Peyer's patch (tissue), 4 donors: ENCODE results near the gene SPATA13.

Source experiments
- CTCF ChIP-seq, 6 experiments: fragments of 450-650 bp in 4 of 6; fragments of 200-600 bp in 2 of 6; sonication (generic) in 1 of 6; IDR thresholded peaks; one replicate each; pipeline ENCODE4 v1.5.1; 2017 to 2019; ENCODE audit warnings: antibody characterized with exemption in 6 of 6, mild to moderate bottlenecking in 3 of 6, moderate library complexity in 1 of 6
- POLR2A ChIP-seq, 2 donors: fragments of 450-650 bp; IDR thresholded peaks; one replicate each; pipeline ENCODE4 v1.5.1; 2017; ENCODE audit warnings: antibody characterized with exemption in 2 of 2, mild to moderate bottlenecking in 2 of 2, moderate library complexity in 2 of 2

- no peak for TF ChIP-seq CTCF (IDR thresholded peaks at IDR 0.05)
- TF ChIP-seq POLR2A (IDR thresholded peaks at IDR 0.05) = no peak
Observed at GRCh38 chr13:24165746-24166145, 5.2 kb downstream of the SPATA13 start.
